KOPT-K1 (cell line): ENCODE data around the gene TP53AIP1.

Source experiments
- H3K27ac ChIP-seq: fragments of 200-600 bp; sonication (generic); 2 replicates; pipeline ENCODE4 v1.5.1; 2016; ENCODE audit warnings: antibody characterized with exemption, mild to moderate bottlenecking, low read depth, low read length; ENCODE audit not compliant: poor library complexity, severe bottlenecking
- H3K36me3 ChIP-seq: fragments of 200-600 bp; sonication (generic); 2 replicates; pipeline ENCODE4 v1.5.1; 2017; ENCODE audit warnings: antibody characterized with exemption, mild to moderate bottlenecking, low read length, moderate library complexity; ENCODE audit not compliant: insufficient read depth
- H3K9me3 ChIP-seq: fragments of 200-600 bp; sonication (generic); 2 replicates; pipeline ENCODE4 v1.5.1; 2017; ENCODE audit warnings: antibody characterized with exemption, low read length, mild to moderate bottlenecking; ENCODE audit not compliant: insufficient read depth, poor library complexity, severe bottlenecking

Gene TP53AIP1

DNA sequence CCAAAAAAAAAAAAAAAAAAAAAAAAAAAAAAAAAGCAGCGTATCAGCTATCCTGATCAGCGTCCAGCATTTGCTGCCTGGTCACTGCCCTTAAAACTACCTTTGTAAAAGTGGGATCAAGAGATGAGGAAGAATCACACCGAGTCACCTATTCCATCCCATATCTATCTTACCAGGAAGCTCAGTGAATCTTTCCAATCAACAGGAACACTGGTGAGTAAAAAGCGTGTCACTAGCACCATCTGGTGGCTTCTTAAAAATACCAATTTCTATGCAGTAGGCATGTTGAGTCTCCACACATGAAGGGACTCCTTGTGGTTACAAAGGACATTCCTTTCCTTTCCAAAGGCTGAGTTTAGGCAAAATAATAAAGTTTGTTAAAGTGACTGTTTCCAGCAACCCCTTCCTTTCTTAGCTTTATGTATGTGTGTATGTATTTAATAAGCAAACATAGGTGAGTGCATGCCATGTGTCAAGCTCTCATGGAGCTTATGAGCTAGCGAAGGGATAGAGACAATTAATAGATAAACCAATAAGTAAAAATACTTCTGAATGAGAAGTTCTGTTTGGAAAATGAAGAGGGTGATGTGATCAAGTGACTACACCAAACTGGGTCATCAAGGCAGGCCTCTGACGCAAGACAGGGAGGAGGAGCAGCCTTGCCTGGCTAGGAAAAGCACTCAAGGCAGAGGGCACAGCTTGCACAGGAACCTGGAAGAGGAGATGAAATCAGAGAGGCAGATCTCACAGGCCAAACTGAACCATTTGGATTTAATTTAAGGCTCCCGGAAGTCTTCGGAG is 13.9 kb upstream of the TP53AIP1 start:
- no peak overlapping the region for H3K27ac ChIP-seq

DNA sequence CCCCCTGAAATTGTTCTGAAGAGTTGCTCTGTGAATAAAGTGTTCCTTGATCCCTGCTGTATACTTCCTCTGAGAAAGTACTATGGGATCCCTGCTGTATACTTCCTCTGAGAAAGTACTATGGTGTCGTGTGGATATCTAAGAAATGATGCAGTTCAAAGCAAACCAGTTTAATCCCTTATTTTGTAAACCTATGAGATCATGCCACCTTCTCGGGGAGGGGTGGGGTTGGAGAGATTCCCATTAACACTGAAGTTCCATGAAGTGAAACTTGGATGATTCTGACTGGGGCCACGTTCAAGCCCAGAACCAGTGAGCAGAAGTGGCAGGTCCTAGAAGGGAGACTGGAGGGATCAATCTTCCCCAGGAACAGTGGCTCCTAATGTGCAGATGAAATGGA is 13.0 kb upstream of the TP53AIP1 start:
- H3K9me3 ChIP-seq = no peaks in the 10 kb centered on the region
- no peaks in the 10 kb centered on the region for H3K36me3 ChIP-seq
- no peak overlapping the region for H3K27ac ChIP-seq

More for the DNA sequence above, 13.9 kb upstream of the TP53AIP1 start:
- H3K36me3 ChIP-seq = no peaks in the 10 kb centered on the region
- no peaks in the 10 kb centered on the region for H3K9me3 ChIP-seq

DNA sequence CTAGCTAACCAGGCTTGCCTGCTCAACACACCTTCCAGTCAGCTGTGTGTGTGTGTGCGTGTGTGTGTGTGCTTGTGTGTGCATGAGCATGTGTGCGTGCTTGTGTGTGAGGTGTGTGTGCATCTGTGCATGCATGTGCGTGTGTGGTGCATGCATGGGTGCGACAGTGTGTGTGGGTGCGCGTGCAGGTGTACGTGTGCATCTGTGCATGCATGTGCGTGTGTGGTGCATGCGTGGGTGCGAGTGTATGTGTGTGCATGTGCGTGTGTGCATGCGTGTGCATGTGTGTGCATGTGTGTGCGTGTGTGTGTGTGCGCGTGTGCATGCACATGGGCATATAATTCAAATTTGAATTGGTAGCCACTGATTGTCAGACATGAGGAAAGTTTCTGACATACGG is 10.5 kb upstream of the TP53AIP1 start:
- H3K9me3 ChIP-seq = no peaks in the 10 kb centered on the region
- no peaks in the 10 kb centered on the region for H3K36me3 ChIP-seq
- H3K27ac ChIP-seq = no peak overlapping the region

- Histone ChIP-seq H3K27ac (no peak overlapping the region), H3K9me3 (no peaks in the 10 kb centered on the region), H3K36me3 (no peaks in the 10 kb centered on the region)
Measured at GRCh38 chr11:128949791-128950454, 7.3 kb upstream of the TP53AIP1 start.

DNA sequence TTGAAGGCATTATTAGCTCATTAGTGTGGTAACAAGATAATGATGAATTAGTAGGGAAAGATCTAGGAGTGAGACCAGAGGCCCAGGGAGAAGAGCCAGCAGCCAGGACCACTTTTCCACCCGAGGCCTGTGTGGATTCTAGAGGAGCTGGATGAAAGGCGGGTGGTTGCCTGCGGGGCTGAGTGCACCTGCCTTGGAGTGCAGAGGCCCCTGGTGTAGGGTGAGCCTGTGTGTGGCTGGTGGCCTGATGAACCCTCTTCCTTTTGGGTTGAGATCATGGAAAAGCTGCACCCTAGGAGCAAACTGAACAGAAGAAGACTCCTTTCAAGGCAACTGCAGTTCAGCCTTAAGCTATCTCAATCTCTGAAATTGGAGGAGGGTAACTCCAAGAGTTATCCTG is 5.9 kb upstream of the TP53AIP1 start:
- Histone ChIP-seq H3K9me3 (no peaks in the 10 kb centered on the region), H3K27ac (no peak overlapping the region), H3K36me3 (no peaks in the 10 kb centered on the region)

- no peaks in the 10 kb centered on the region for H3K9me3 ChIP-seq
- H3K36me3 ChIP-seq = no peaks in the 10 kb centered on the region
- H3K27ac ChIP-seq = no peak overlapping the region
Measured at GRCh38 chr11:128947773-128948172, 5.1 kb upstream of the TP53AIP1 start.

- Histone ChIP-seq H3K9me3 (no peaks in the 10 kb centered on the region), H3K36me3 (no peaks in the 10 kb centered on the region), H3K27ac (no peak overlapping the region)
Measured at GRCh38 chr11:128946648-128947047, 4.0 kb upstream of the TP53AIP1 start.

- Histone ChIP-seq H3K27ac (no peak overlapping the region), H3K36me3 (no peaks in the 10 kb centered on the region), H3K9me3 (no peaks in the 10 kb centered on the region)
Measured at GRCh38 chr11:128943428-128943976, 831 bp upstream of the TP53AIP1 start.

GRCh38 chr11:128942272-128942612 is 429 bp downstream of the TP53AIP1 start:
- Histone ChIP-seq H3K9me3 (no peaks in the 10 kb centered on the region), H3K36me3 (no peaks in the 10 kb centered on the region), H3K27ac (no peak overlapping the region)

DNA sequence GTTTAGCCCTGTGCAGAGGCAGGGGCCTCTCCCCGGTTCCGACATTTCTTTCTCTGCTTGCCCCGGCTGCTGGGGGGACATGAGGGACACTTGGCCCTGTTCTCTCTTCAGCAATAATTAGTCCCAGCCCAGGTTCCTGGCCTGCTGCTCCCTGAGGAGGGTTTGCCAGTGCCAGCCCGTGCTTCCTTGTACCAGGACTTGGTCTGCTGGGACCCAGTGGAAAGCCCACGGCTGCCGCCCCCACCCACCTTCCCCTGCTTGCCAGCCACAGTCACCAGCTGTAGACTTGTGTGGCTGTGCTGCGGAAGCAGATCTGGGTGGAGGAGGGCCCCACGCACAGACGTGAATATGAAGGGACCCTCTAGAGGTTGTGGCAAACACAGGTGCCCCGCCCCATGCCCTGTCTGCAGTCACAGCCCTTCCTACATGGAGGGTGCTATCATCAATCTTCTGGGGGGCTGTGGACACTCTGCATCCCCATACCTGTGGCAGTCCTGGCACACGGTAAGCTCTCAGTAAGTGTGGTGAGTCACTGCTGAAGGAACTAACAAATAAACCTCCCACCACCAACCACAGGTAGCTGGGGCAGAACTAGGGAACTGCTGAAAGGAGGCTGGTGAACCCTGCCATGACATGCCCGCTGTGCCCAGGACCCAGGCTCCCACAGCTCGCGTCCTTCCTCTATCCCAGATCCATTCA is 949 bp downstream of the TP53AIP1 start:
- H3K36me3 ChIP-seq = no peaks in the 10 kb centered on the region
- no peaks in the 10 kb centered on the region for H3K9me3 ChIP-seq
- no peak overlapping the region for H3K27ac ChIP-seq

- no peaks in the 10 kb centered on the region for H3K36me3 ChIP-seq
- H3K9me3 ChIP-seq = no peaks in the 10 kb centered on the region
- no peak overlapping the region for H3K27ac ChIP-seq
Measured at GRCh38 chr11:128941110-128941509, 1.6 kb downstream of the TP53AIP1 start.

GRCh38 chr11:128940603-128941002 is 2.1 kb downstream of the TP53AIP1 start:
- H3K36me3 ChIP-seq = no peaks in the 10 kb centered on the region
- no peaks in the 10 kb centered on the region for H3K9me3 ChIP-seq
- H3K27ac ChIP-seq = no peak overlapping the region

DNA sequence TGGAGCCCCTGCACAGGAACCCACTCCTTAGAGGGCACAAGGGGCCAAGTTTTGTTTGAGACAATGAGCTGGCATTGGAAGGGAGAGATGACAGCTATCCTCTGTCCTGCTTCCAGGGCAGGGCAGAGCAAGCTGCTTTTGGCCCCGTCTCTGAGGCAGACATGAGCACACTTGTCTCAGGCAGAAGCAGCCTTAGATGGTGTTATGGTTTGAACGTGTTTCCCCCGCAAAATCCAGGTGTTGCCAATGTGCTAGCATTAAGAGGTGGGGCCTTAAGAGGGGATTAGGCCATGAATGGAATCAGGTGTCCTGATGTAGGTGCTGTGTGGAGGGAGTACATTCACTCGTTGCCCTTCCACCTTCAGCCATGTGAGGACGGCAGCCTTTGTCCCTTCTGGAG is 2.5 kb downstream of the TP53AIP1 start:
- Histone ChIP-seq H3K36me3 (no peaks in the 10 kb centered on the region), H3K9me3 (no peaks in the 10 kb centered on the region), H3K27ac (no peak overlapping the region)

DNA sequence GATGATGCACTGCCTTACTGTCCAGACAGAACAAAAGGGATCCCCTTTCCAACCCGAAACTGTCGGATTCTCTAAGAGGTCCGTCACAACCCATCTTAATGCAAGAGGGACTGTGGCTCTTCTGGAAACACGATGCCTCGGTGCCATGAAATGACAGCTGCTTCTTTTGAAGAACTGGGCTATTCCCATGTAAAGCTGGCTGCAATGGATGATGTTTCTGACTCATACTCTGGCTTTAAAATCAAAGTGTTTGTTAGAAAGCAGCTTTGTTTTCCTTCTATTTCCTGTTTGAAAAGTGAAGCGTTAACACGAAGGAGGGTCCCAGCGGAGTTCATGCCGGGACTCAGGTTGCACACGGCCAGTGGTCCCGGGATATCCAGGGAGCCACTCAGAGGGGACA is 3.1 kb downstream of the TP53AIP1 start:
- H3K27ac ChIP-seq = no peak overlapping the region
- no peaks in the 10 kb centered on the region for H3K36me3 ChIP-seq
- H3K9me3 ChIP-seq = no peaks in the 10 kb centered on the region

GRCh38 chr11:128938156-128938885 is 4.3 kb downstream of the TP53AIP1 start:
- no peaks in the 10 kb centered on the region for H3K9me3 ChIP-seq
- no peak overlapping the region for H3K27ac ChIP-seq
- no peaks in the 10 kb centered on the region for H3K36me3 ChIP-seq
